Neural progenitor cell (in vitro differentiated cells): Measurements from ENCODE around the gene IBA57. TPM values are rescaled to one million over a fixed set of nuclear protein-coding genes. Genes with fewer than 3 reads are reported as not detected.

Source experiments
- DNase-seq: peaks from one replicate; pipeline ENCODE4 v3.0.0-alpha.2; 2016; ENCODE audit warnings: low spot score
- H2AFZ ChIP-seq: fragments of 200-600 bp; sonication (generic); replicated peaks from 2 replicates; pipeline ENCODE4 v1.6.1; 2016; ENCODE audit warnings: antibody characterized with exemption
- H3F3A ChIP-seq: fragments of 200-600 bp; sonication (generic); 2 replicates; pipeline ENCODE4 v1.6.1; 2016; ENCODE audit warnings: antibody characterized with exemption, low read depth
- H3K27ac ChIP-seq: fragments of 200-600 bp; sonication (generic); 2 replicates; pipeline ENCODE4 v1.5.1; 2016; ENCODE audit warnings: mild to moderate bottlenecking
- H3K27me3 ChIP-seq: fragments of 200-600 bp; sonication (generic); 2 replicates; pipeline ENCODE4 v1.6.1; 2016; ENCODE audit warnings: mild to moderate bottlenecking, moderate library complexity
- H3K36me3 ChIP-seq: fragments of 200-600 bp; sonication (generic); 2 replicates; pipeline ENCODE4 v1.5.1; 2016
- H3K4me1 ChIP-seq: fragments of 200-600 bp; sonication (generic); 2 replicates; pipeline ENCODE4 v1.6.1; 2016; ENCODE audit warnings: mixed run types
- H3K4me2 ChIP-seq: fragments of 200-600 bp; sonication (generic); 2 replicates; pipeline ENCODE4 v1.6.1; 2016
- H3K4me3 ChIP-seq: fragments of 200-600 bp; sonication (generic); 2 replicates; pipeline ENCODE4 v1.5.1; 2016
- H3K79me2 ChIP-seq: fragments of 200-600 bp; sonication (generic); 2 replicates; pipeline ENCODE4 v1.6.1; 2016; ENCODE audit warnings: low read depth
- H3K9ac ChIP-seq: fragments of 200-600 bp; sonication (generic); 2 replicates; pipeline ENCODE4 v1.6.1; 2016
- H3K9me3 ChIP-seq: fragments of 200-600 bp; sonication (generic); 2 replicates; pipeline ENCODE4 v1.5.1; 2016; ENCODE audit warnings: low read depth
- H4K20me1 ChIP-seq: fragments of 200-600 bp; sonication (generic); 2 replicates; pipeline ENCODE4 v1.6.1; 2016; ENCODE audit warnings: low read depth
- H3K27ac Mint-ChIP-seq: 3 replicates; pipeline ENCODE4 v1.8.0; 2021; ENCODE audit warnings: mixed read lengths
- H3K27me3 Mint-ChIP-seq: 2 replicates; pipeline ENCODE4 v1.8.0; 2022; ENCODE audit warnings: low read depth, mild to moderate bottlenecking, inconsistent platforms, moderate library complexity, mixed read lengths; ENCODE audit not compliant: insufficient read depth
- H3K36me3 Mint-ChIP-seq: 3 replicates; pipeline ENCODE4 v1.8.0; 2021; ENCODE audit warnings: mixed read lengths
- H3K4me1 Mint-ChIP-seq: 3 replicates; pipeline ENCODE4 v1.8.0; 2021; ENCODE audit warnings: mixed read lengths
- H3K4me3 Mint-ChIP-seq: 3 replicates; pipeline ENCODE4 v1.8.0; 2021; ENCODE audit warnings: mild to moderate bottlenecking, moderate library complexity, mixed read lengths
- H3K9me3 Mint-ChIP-seq: 3 replicates; pipeline ENCODE4 v1.8.0; 2020; ENCODE audit warnings: mixed read lengths
- CTCF ChIP-seq: fragments of 200-600 bp; sonication (generic); IDR thresholded peaks from 2 replicates; pipeline ENCODE4 v1.5.1; 2017; ENCODE audit warnings: antibody characterized with exemption, mild to moderate bottlenecking
- EZH2 ChIP-seq: fragments of 200-600 bp; sonication (generic); IDR thresholded peaks from 2 replicates; pipeline ENCODE4 v1.6.1; 2017; ENCODE audit warnings: antibody characterized with exemption, mild to moderate bottlenecking, moderate library complexity
- EZH2phosphoT487 ChIP-seq: fragments of 200-600 bp; sonication (generic); IDR thresholded peaks from 2 replicates; pipeline ENCODE4 v1.6.1; 2017; ENCODE audit warnings: antibody characterized with exemption
- total RNA-seq: library from RNA; depleted of rRNA; stranded (reverse); fragments of >200 nt; gene quantifications from 2 replicates; pipeline ENCODE4 v1.2.3, GENCODE V29; 2015; ENCODE audit warnings: low replicate concordance

Gene IBA57
- total RNA-seq, 1 donor from 2014 or later: 2.2 TPM

- Mint-ChIP-seq H3K27ac (no peak overlapping the region), H3K4me3 (no peak overlapping the region), H3K36me3 (no peaks in the 10 kb centered on the region), H3K27me3 (no peaks in the 10 kb centered on the region), H3K4me1 (peaks cover 11% of the 10 kb centered on the region), H3K9me3 (no peaks in the 10 kb centered on the region)
- no peaks in the 10 kb centered on the region for H3K27me3 ChIP-seq
- no peak overlapping the region for H3K9ac ChIP-seq
- peaks cover 14% of the 10 kb centered on the region for H3K4me1 ChIP-seq
- peaks cover 3% of the 10 kb centered on the region for H4K20me1 ChIP-seq
- no peak overlapping the region for H3K4me2 ChIP-seq
- H3K4me3 ChIP-seq: no peak overlapping the region
- H3F3A ChIP-seq: no peaks in the 10 kb centered on the region
- H3K9me3 ChIP-seq: no peaks in the 10 kb centered on the region
- no peak for DNase-seq
- peaks cover 25% of the 10 kb centered on the region for H3K79me2 ChIP-seq
- H3K36me3 ChIP-seq: no peaks in the 10 kb centered on the region
- H2AFZ ChIP-seq: no peak overlapping the region
- no peak for TF ChIP-seq EZH2
- no peak for TF ChIP-seq CTCF
- TF ChIP-seq EZH2phosphoT487: no peak
- no peak overlapping the region for H3K27ac ChIP-seq
Measured at GRCh38 chr1:228147151-228147693, 18.4 kb upstream of the IBA57 start.

- peaks cover 20% of the 10 kb centered on the region for H3K79me2 ChIP-seq
- no peaks in the 10 kb centered on the region for H3F3A ChIP-seq
- H3K27ac Mint-ChIP-seq: no peak overlapping the region
- no peaks in the 10 kb centered on the region for H3K27me3 ChIP-seq
- H3K4me3 Mint-ChIP-seq: no peak overlapping the region
- no peak overlapping the region for H2AFZ ChIP-seq
- H3K9me3 Mint-ChIP-seq: no peaks in the 10 kb centered on the region
- H3K4me3 ChIP-seq: no peak overlapping the region
- no peak overlapping the region for H3K9ac ChIP-seq
- TF ChIP-seq CTCF (no peak), EZH2 (no peak), EZH2phosphoT487 (no peak)
- no peaks in the 10 kb centered on the region for H3K27me3 Mint-ChIP-seq
- no peaks in the 10 kb centered on the region for H3K36me3 ChIP-seq
- no peak overlapping the region for H3K4me2 ChIP-seq
- DNase-seq: no peak
- no peaks in the 10 kb centered on the region for H3K9me3 ChIP-seq
- H3K4me1 ChIP-seq: peaks cover 14% of the 10 kb centered on the region
- no peaks in the 10 kb centered on the region for H3K36me3 Mint-ChIP-seq
- H4K20me1 ChIP-seq: peaks cover 3% of the 10 kb centered on the region
- H3K27ac ChIP-seq: no peak overlapping the region
- H3K4me1 Mint-ChIP-seq: peaks cover 11% of the 10 kb centered on the region
Measured at GRCh38 chr1:228147768-228148167, 17.8 kb upstream of the IBA57 start.

- TF ChIP-seq EZH2phosphoT487: no peak
- no peak for TF ChIP-seq EZH2
- no peak for TF ChIP-seq CTCF
- Histone ChIP-seq H3K9ac (no peak overlapping the region), H3K4me3 (no peak overlapping the region), H4K20me1 (peaks cover 3% of the 10 kb centered on the region), H3F3A (no peaks in the 10 kb centered on the region), H3K4me1 (peaks cover 14% of the 10 kb centered on the region), H3K79me2 (peaks cover 14% of the 10 kb centered on the region), H3K27ac (no peak overlapping the region), H3K27me3 (no peaks in the 10 kb centered on the region), H3K36me3 (no peaks in the 10 kb centered on the region), H2AFZ (no peak overlapping the region), H3K4me2 (no peak overlapping the region), H3K9me3 (no peaks in the 10 kb centered on the region)
- H3K27me3 Mint-ChIP-seq: no peaks in the 10 kb centered on the region
- no peaks in the 10 kb centered on the region for H3K9me3 Mint-ChIP-seq
- no peaks in the 10 kb centered on the region for H3K36me3 Mint-ChIP-seq
- no peak overlapping the region for H3K27ac Mint-ChIP-seq
- no peak overlapping the region for H3K4me3 Mint-ChIP-seq
- peaks cover 10% of the 10 kb centered on the region for H3K4me1 Mint-ChIP-seq
- no peak for DNase-seq
Measured at GRCh38 chr1:228148196-228148861, 17.3 kb upstream of the IBA57 start.
